HG03159 (cell line): ENCODE data around the gene SLC22A23.

Experiments
- ATAC-seq: cut with Tn5 transposase; IDR thresholded peaks from one replicate; pipeline ENCODE4 v1.9.1; 2021; ENCODE audit warnings: mild to moderate bottlenecking, moderate library complexity; ENCODE audit not compliant: unreplicated experiment

SLC22A23 gene

DNA sequence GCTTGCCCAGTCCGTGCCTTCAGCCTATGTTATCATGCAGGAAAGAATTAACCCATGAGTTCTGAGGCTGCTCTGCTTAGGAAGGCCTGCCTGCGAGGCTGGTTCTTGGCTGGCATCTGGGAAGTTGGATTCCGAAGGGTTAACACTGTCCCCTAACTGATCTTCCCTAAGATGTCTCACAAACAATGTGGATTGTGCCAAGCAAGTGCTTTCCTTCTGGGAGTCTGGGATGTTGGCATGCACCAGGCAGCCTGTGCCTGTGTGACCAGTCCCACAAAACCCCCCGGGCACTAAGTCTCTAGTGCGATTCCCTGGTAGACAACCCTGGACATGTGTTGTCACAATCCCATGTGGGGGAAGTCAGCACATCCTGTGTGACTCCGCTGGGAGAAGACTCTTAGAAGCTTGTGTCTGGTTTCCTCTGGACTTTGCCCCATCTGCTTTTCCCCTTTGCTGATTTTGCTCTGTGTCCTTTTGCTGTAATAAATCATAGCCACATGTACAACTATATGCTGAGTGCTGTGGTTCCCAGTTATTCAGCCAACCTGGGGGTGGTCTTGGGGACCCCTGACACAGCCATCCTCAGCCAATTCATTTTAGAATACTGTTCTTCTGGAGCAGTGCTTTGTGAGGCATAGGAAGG lies 83.8 kb downstream of the SLC22A23 start:
- no peak for ATAC-seq

DNA sequence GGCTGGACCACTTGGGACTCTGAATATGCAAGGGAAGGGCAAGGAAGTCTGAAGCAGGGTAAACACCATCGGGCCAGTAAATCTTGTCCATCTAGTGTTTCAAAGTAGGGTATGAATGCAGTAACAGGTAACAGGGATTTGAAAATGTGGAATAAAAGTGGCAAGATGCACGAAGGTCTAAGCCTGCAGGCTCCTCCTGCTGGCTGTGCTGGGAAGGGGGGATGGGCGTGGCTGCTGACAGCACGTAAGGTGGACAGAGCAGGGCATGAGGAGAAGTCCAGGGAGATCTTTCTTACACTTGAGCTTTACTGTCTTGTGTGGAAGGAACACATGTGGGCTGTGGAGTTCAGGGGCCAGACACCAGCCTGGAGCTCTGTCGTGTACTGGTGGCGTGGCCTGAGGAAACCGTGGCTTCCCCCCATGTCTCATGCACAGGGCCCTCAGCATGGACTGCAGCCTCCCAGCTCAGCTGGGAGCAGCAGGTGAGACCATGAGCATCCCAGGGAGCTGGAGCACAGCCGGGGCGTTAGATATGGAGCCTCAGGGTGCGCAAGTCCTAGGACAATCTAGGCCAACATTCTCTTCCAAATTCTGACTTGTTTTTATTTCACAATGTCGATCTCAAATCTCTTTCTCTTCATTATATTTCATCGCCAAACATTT lies 84.5 kb downstream of the SLC22A23 start:
- no peak for ATAC-seq

DNA sequence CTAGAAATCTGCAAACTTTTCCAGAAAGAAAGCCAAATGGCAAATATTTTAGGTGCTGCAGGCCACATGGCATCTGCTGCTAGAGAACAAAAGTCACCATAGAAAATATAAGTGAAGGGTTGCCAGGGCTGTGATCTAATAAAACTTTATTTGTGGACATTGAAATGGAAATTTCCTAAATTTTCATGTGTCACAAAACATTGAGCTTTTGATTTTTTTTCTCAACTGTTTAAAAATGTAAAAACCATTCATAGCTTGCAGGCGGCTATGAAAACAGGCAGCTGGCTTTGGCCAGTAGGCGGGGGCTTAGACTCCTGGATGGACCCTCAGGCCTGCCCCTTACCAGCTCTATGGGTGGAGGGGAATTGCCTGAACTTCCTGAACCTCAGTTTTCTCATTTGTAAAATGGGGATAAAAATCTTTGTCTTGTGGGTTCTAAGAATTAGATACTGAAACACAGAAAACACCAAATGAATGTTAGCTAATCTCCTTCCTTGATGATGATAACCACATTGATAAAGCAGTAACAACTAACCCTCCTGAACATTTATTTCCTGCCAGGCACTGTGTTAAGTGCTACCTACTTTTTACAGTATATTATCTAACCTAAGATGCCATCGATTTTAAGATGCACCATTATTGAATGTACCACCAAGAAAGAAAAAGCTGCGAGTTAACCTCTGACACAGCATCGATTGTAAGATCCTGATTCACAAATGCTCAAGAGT lies 85.5 kb downstream of the SLC22A23 start:
- no peak for ATAC-seq

DNA sequence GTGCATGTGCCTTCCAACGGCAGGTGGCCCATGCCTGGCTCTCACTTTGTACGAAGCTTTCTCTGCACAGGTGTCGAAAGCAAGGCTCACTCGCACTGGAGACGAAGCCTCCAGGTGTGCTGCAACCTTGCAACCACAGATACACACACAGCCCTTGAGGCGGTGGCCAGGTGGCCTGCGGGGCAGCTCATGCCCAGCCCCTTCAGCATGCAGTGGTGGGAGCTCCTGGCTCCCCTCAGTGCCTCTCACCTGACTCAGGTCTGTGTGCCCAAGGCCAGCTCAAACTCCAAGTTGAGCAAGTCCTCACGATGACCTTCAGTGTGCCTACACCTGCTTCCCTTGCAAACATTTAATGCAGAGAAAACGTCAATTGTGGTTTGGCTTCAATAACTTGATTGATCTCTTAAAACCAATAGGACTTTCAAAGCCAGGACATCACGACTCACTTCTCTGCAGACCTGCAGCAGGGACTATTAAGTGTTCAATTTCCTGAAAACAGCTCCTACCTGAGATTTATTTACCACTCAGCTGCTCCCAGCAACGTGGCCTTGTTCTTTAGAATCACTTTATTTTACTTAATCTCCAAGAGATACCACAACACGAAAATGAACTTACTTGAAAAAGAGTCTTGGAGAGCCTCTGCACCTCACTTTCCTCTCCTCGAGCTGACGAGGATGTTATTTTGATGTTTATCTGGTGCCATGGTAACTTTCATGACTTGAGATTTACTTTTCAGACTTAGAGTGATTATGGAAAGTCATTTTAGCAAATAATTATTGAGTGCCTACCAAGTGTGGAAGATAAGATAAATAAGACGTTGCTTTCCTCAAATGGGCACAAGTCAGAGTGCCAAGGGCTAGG lies 86.3 kb downstream of the SLC22A23 start:
- no peak for ATAC-seq

DNA sequence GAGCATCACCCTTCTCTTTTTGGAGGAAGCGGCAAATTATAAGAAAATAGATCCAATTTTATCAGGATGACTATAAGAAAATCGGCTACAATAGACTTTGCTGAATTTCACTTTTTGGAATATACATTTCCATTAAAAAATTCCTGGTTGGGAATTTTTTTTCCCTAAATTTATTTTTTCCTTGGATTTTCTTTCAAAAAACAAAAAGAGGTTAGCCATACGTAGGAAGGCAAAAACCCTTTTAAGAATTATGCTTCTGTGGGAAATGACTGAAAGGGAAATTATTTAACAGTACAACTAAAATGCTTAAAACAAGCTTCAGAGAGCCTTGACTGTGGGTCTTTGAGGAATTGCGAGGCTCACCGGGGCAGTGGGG lies 86.9 kb downstream of the SLC22A23 start:
- ATAC-seq = no peak

GRCh38 chr6:3368685-3369084 lies 88.2 kb downstream of the SLC22A23 start:
- no peak for ATAC-seq

- ATAC-seq = no peak
Observed at GRCh38 chr6:3367630-3368029, 89.2 kb downstream of the SLC22A23 start.

GRCh38 chr6:3366596-3367413 lies 90.0 kb downstream of the SLC22A23 start:
- no peak for ATAC-seq

DNA sequence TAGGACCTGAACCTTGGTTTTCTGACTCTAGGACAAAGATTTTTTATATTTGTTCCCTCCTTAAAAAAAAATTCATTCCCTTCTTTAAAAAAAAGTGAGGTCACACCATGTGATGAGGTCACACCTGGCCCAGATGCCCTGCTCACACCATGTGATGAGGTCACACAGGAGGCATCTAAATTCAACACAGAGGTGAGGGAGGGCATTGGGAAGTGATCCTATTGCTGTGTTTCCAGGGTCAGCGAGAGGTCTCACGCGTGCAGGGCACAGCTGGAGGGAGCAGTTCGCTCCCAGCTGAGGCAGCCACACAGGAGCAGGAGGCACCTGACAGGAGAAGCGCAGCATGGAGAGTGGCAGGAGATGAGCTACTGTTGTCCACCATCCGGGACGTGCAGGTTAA lies 92.5 kb downstream of the SLC22A23 start:
- ATAC-seq = no peak

GRCh38 chr6:3363296-3364025 lies 93.4 kb downstream of the SLC22A23 start:
- ATAC-seq = no peak

DNA sequence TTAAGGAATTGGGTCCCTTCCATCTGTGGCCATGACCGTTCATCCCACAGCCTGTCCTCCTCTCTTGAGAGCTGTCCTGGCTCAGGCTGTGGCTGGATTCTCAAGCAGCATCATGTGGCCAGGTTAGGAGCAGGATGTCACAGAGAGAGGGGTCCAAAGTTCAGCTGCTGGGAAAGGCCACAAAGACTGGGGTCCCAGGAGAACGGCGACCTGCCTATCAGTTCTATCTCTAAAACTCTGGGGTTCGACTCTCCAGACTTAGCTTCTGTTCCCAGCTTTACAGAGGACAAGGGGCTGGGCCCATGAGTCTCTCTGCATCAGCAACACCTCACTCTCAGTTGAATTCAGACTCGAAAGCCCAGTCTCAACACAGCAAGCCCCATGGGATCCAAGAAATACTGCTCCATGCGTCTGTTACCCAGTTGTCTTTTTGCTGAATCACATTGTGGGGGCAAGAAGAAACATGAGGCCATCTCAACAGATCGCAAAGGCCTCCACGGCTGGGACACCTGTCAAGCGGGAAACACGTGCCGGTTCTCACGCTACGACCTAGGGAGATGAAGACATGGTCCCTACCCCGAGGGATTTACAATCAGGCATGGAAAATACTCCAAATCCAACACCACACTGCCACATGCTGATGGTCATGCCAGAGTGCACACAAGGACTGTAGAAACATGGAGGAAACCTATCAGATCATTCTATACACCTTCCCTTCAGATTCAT lies 95.4 kb downstream of the SLC22A23 start:
- no peak for ATAC-seq

DNA sequence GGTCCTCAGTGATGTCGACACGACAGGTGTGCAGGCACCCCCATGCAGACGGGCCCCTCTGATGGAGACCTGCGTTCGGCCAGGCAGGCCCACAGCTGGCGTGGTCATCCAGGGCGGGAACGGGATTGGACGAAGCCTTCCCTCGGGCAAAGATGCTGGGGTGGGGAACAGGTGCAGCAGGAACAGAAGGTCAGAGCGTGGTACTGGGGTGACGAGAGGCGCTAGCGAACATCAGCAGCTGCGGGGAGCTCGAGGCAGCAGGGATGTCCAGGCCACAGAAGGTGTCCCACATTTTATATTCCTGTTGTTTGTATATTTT lies 96.2 kb downstream of the SLC22A23 start:
- no peak for ATAC-seq

DNA sequence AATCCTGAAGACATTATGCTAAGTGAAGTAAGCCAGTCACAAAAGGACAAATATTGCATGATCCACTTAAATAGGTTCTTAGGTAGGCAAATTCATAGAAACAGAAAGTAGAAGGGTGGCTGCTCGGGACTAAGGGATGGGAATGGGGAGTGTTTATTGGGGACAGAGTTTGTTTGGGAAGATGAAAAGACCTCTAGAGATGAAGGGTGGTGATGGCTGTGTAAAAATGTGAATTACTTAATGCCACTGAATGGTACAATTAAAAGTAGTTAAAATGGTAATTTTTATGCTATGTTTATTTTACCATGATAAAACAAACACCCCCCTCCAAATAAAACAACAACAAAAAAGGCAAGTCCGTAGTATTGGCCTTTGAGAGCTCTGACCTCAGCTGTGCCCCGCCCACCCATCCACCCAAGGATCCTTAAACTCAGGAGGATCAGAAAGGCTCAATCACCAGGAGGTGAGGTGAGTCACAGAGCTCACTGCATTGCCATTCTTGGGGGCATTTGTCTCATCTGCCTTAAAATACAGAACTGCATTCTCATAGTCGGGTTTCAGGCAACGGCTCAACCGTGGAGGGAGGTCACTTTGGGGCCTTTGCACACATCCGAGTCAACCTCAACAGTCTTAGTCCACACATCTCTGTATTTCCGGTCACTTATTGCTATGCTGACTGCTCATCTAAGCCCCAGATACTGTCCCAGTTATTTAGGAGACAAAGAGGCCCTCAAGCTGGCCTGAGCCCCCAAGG lies 96.7 kb downstream of the SLC22A23 start:
- no peak for ATAC-seq

GRCh38 chr6:3359101-3359752 lies 97.6 kb downstream of the SLC22A23 start:
- no peak for ATAC-seq

GRCh38 chr6:3358413-3359100 lies 98.3 kb downstream of the SLC22A23 start:
- no peak for ATAC-seq

GRCh38 chr6:3357678-3358077 lies 99.2 kb downstream of the SLC22A23 start:
- ATAC-seq = no peak

DNA sequence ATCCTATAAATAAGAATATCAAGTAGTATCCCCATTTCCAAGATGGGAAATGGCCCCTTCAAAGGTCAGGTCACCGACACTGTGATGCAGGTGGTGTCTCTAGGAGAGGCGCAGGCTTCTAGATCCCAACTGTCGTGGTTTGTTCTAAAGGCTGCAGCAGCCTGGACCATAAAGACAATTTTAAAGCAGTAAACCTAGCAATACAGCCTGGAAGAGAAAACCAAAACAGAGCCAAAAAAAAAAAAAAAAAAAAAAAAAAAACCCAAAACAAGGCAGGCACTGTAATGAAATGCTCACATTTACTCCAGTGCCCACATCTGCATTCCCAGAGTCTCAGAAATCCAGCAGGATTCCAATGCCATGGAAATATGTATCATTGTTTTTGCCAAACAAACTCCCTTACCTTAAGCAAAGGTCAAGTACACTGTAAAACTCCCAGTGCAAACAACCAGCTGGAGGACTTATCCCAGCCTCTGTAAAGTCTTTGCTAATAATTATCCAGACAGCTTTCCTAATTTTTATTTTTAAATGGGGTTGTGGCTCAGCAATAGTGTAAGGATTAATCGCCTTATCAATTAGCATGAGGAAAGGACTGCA lies 99.9 kb downstream of the SLC22A23 start:
- no peak for ATAC-seq
